DMS53 (cell line): ENCODE data around the gene APBB2.
A peak's percentile ranks its signal among the peaks of the same experiment; 100 is the strongest.
"Not testable (repeated sequence)": the region's sequence is repeated elsewhere in the genome, so short reads cannot be mapped to it uniquely, and the experiment has no call there.

Source experiments
- DNase-seq: peaks from one replicate; lab custom pipeline; 2025; lab: John Stamatoyannopoulos, UW

APBB2 gene

DNA sequence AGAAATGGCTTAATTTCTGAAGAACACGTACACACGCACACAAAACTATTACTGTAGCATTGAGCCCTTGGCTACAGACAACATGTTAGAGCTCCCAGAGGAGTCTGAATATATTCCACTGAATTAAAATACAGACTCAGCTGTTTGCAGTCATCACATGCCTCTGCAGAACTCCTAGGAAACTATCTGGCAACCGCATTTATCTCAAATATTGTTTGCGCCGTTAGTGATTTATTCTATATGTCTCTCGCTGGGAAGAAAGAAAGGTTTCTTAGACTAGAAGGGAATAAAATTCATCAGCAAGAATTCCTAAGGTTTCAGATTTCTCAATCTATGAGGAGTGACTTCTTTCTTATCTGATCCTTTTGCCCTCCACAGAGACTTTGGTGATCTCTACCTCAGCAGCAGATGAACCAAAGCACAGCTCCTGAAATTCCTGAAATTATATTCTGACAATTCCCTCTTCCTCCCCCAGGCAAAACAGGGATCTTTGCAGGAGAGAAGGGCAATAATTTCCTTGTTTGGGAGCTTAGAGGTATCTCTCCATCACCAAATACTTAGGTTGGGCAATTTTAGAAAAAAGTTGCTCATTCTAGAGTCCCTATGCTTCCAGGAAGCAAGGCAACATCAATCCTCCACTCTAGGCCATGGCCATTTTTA lies 199.2 kb downstream of the APBB2 start:
- no peak for DNase-seq

- no peak for DNase-seq
These were observed 200.2 kb downstream of the APBB2 start for GRCh38 chr4:41014158-41014557.

DNA sequence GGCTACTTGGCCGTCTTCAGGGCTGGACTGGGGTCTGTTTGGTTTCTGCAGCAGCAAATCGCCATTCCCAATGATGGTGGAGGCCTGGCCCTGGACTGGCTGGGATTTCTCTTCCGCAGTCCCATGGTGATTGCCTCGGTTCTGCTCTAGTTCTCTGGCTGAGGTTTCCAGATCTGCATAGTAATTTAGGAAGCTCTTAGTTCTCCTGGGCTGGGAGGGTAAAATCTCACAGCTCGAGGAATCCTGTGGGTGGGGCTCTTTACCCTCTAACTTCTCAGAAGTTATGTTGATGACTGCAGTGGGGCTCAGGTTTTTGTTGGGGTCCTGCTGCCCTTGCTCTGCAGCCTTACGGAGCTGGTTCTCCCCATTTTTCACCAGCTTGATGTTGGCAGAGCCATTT lies 200.6 kb downstream of the APBB2 start:
- DNase-seq: no peak

- no peak for DNase-seq
These were observed 201.4 kb downstream of the APBB2 start for GRCh38 chr4:41012911-41013310.

GRCh38 chr4:41012293-41012692 lies 202.0 kb downstream of the APBB2 start:
- DNase-seq: no peak

DNA sequence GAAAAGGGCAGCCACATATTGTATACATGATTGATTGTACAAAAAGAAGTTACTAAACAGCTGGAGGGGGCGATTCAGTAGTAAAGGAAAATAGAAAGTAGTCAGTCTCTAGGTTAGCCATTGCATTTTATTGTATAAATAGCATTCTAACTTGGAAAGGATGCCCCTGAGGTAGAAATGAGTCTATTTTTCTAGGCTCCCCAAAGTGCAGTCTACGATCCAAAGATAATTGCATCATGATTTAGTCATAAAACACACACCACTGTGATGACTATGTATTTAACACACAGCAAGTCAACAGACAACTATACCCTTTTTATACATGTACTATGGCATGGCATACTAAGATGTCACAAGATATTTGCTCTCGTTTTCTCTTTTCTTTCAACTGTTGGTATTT lies 204.9 kb downstream of the APBB2 start:
- DNase-seq: peak; percentile 27

GRCh38 chr4:41006141-41006540 lies 208.2 kb downstream of the APBB2 start:
- DNase-seq: no peak

DNA sequence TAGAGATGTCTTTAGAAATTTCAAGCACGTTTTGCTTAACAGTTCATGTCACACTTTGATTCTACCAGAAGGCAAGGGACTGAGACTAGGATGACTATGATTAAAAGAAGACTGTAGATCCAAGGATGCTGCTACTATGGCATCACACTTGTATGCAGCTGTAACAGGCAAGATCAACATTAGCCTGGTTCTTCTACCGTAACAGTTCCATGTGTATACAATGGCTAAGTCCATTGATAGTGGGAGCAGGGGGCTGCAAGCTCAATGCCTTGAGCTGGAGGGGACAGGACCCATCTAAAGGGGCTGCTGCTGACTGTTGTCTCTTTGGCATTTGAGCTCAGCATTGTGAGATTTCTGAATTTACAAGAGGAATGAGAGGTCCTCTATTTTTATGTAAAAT lies 212.0 kb downstream of the APBB2 start:
- DNase-seq: no peak

- no peak for DNase-seq
These were observed 214.0 kb downstream of the APBB2 start for GRCh38 chr4:41000356-41000755.

GRCh38 chr4:40998675-40999358 lies 215.5 kb downstream of the APBB2 start:
- DNase-seq: peak; percentile 18

GRCh38 chr4:40995850-40996249 lies 218.5 kb downstream of the APBB2 start:
- peak; percentile 66 for DNase-seq

DNA sequence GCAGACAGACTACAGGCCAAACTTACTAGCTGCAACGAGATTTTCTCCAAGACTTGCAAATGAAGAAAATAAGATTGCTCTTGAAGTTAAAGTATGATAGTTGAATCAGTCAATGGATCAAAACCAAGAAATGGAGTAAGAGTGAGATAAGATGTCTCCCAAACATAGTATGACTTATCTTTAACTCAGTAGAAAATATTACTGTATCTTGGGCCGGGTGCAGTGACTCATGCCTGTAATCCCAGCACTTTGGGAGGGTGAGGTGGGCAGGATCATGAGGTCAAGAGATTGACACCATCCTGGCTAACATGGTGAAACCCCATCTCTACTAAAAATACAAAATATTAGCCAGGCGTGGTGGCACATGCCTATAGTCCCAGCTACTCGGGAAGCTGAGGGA lies 220.0 kb downstream of the APBB2 start:
- DNase-seq: not testable (repeated sequence)

GRCh38 chr4:40993296-40993693 lies 221.0 kb downstream of the APBB2 start:
- not testable (repeated sequence) for DNase-seq

DNA sequence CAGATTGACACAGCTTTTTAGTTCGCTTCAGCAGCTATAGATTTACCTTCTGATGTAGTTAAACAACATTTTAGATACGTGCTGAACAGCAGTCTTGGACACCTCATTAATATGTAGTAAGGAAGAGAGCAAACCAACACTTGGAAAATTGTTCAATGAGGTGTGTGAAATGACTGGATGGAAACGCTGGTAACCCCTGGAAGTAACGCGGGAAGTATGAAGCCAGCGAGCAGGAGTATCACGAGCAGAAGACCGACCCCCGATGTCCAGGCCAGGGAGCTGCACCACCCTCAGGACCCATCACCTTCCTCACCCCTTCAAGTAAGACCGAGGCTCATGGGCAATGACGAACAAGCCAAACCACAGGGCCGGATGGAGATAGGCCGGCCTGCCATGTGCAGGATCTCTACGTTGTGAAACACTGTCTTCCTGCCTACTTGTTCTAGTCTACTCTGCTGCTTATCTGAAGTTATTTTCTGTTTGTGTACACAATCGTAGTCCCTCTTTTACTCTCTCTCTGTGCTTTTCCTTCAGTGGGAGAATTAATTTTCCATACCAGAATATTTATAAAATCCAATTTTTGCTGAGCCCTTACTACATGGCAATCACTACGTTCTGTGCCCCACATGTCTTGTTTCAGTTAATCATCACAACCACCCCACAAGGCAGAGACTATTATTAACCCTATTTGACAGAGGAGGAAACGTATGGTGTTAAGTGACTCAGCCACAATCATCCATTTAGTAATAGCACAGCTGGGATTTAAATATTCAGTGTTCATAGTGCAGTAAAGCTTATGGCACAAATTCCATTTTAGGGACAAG lies 221.7 kb downstream of the APBB2 start:
- DNase-seq: no peak

DNA sequence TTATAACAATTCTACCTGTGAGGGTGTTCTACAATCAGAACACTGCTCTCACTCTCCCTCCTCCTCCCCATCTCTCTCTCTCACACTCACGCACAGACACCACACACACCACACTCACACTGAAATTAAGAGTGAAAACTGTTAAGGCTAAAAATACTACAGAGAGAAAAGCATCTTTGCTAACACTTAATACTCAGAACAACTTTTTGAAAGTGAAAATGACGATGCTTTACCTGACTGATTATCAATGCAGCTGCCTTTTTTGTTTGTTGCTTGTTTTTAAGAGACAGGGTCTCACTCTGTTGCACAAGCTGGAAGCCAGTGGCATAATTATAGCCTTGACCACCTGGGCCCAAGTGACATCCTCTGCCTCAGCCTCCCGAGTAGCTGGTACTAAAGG lies 222.4 kb downstream of the APBB2 start:
- DNase-seq: no peak

GRCh38 chr4:40990899-40991265 lies 223.5 kb downstream of the APBB2 start:
- no peak for DNase-seq

DNA sequence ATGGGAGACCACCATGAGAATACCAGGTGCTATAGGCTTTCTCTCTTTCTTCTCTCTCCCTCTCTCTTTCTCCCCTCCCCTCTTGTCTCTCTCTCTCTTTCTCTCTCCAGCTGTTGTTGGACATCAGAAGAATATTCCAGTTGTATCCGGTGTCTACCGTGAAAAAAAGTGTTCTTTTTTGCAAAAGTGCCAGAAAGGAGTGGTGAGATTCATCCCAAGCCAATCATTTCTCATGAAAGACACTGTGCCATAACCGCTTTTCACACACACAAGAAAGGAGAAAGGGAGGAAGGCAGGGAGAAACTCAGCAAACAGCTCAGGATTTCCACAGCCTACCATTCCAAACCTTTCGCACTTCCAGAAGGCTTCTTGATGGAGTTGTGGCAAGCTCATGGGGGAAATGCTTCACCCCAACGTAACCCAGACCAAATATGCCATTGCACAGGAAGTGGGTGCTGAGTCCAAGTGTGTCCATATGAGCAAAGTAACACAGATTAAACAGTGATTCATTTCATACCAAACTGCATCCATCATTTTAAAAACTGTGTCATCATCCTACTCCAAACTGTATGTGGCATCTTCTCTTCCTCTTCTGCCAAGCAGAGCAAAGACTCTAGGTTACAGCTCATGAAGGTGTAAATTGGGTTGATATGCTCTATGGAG lies 224.0 kb downstream of the APBB2 start:
- DNase-seq: peak; percentile 43

GRCh38 chr4:40987151-40987550 lies 227.2 kb downstream of the APBB2 start:
- no peak for DNase-seq

DNA sequence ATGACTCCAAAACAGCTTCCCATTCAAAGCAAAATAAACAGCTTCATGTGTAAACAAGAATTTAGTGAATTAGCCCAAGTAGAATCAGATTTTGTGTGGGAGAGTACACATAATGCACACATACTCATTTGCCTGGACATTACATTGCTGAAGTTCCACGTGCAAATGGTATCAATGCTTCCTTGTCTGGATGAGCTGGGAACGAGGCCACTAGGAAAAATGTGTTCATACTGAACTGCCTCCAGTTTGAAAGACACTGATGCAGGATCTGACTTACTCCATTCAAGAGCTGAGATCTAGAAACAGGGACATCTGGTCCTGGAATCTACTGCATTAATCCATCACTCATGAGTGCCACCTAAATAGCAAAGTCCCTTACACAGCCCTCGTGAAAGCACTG lies 228.0 kb downstream of the APBB2 start:
- no peak for DNase-seq

DNA sequence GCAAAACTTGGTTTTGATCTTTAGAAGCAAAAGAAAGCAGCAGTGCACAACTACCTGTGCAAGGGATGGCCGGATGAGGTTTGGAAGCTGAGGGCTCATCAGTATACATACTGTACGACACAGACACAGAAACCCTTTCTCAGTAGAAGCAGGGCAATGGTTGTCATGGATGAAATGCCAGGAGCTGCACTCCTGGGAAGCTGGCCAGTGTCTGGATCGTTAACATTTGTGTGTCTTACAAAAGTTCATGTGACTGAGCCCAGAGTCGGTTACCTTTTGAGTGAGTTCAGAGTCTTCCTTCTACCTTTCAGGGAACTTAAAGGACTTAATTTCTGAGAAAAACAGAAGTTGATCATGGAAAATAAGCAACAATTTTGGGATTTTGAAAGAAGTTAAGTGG lies 230.3 kb downstream of the APBB2 start:
- no peak for DNase-seq

DNA sequence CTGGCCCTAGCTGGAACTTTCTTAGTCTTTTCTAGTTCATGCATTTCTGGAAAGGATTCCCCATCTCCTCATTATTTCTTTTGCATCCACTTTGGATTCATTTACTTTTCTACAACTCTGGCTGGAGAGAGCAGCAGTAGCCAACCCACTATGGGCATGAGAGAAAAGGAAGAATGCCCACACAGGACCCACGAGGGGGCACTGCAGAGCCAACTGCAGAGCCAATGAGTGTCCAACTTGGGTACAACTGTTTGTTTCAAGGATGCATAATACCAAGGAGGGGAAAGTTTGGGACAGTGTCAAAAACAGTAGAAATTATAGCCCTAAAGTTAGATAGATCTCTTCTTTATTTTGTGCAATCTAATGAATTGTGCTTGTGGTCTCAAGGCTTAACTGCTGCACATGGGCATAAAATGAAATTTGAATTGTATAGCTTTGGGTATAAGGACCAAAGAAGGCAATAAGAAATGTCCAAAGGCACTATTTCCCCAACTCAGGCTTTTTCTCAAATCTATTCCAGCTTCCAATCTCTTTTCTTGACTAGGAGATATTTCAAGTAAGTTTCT lies 233.9 kb downstream of the APBB2 start:
- peak; percentile 54 for DNase-seq

- no peak for DNase-seq
These were observed 235.8 kb downstream of the APBB2 start for GRCh38 chr4:40978548-40978947.
